Hepatocyte (in vitro differentiated cells): Measurements from ENCODE around the gene ACRV1.

Experiments used
- CTCF ChIP-seq: fragments of 200-600 bp; sonication (generic); IDR thresholded peaks from 2 replicates; pipeline ENCODE4 v1.5.1; 2016; ENCODE audit warnings: antibody characterized with exemption, mild to moderate bottlenecking; ENCODE audit not compliant: poor library complexity
- EZH2 ChIP-seq: fragments of 200-600 bp; sonication (generic); IDR thresholded peaks from 2 replicates; pipeline ENCODE4 v1.6.1; 2016; ENCODE audit warnings: antibody characterized with exemption, mild to moderate bottlenecking, borderline replicate concordance

- no peak for TF ChIP-seq CTCF
- TF ChIP-seq EZH2, result no peak
Observed at GRCh38 chr11:125685228-125685627, 4.6 kb upstream of the ACRV1 start.
